Measurements from ENCODE around the gene TOGARAM2.
"Not testable (repeated sequence)": the region's sequence is repeated elsewhere in the genome, so short reads cannot be mapped to it uniquely, and the experiment has no call there.

Gene TOGARAM2

DNA sequence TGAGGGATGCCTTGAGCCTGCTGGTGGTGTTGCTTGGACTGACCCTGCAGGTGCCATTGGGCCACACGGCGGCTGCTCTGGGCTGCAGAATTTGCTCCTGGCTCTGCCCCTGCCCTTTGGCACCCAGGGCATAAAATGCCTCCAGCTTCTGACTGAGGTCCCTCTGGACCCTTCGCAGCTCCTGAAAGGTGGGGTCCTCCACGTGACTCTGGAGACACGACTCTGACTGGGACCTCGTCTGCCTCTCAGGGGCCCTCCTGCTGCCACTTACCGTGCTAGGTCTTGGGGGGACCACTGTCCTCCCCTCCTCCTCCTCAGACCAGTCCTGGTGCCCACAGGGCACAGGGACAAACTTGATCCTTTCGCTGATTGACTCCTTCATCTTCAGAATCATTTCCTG, 91.2 kb downstream of the TOGARAM2 start:
- DNase-seq (ENCODE audit: low read depth, low spot score): no peak

DNA sequence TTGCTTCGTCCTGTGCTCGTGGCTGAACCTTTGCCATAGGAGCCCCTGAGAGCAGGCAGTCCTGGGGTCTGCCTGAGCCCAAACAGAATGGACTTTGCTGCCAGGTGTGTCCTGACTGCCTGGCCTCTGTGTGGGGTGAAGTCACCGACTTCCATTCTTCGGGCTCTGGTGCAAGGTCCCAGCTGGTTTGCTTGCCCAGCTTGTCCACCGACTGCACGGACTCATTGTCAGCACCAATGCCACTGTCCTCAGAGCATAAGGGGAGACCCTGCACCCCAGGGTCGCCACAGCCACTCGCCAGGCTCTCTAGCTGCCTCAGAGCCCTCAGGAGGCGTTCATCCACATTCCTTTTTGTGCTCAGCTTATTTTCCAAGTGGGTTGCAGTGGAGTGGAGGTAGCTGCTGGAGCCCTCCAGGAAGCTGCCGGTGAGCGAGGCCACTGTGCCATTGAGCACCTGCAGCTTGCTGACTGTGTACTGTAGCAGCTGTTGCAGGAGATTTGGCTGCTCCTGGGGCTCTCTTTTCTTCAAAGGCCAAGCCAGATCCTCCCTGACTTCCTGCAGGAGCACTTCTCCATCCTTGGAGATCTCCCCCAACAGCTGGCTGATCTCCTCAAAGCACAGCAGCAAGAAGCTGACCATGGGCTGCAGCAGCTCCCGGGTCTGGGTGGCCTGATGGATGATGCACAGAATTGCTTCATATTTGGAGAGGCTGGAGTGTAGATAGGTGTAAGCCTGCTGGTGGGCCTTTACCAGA, 92.0 kb downstream of the TOGARAM2 start:
- DNase-seq (ENCODE audit: low read depth, low spot score): no peak

DNA sequence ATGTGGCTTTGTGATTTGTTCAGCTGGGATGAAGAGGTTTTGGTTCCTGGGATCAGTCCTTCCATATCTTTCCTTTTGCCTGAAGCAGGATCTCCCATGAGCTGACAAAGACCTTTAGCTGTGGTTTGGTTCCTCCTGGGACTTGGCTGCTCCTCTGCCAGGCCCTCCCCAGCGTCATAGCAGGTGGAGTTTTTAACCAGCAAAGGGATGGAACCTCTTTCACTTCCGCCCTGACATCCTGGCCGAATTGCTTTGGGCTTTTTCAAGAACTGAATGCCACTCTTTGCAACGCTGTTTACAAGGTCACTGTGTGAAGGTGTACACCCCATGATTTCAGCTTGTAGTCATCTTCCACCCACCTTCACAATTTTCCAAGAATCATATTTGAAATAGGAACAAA, 92.8 kb downstream of the TOGARAM2 start:
- DNase-seq (ENCODE audit: low read depth, low spot score): no peak

DNA sequence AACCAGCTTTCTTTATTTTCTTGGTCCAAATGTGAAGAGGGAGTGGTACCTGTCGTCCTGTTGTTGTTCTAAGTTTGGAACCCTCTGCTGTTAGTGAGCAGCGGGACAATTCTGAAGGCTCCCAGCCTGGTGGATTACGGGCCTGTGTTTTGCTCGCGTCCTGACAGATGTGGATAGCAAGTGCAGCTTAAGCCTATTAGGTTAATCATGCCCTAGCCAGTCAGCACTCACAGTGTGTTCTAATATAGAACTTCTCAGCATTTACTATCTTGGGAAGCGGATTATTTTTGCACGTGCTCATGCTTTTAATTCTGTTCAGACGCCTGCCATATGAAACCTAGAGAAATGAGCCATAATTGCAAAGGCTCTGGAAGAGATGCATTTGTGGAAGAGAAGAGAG, 93.3 kb downstream of the TOGARAM2 start, which contains the start of gene PCARE:
PCARE (minus strand) TSS at position 113 of the 400 bp plus-strand sequence. CDS start 262 bp downstream, outside the sequence.
- DNase-seq (ENCODE audit: low read depth, low spot score): no peak

DNA sequence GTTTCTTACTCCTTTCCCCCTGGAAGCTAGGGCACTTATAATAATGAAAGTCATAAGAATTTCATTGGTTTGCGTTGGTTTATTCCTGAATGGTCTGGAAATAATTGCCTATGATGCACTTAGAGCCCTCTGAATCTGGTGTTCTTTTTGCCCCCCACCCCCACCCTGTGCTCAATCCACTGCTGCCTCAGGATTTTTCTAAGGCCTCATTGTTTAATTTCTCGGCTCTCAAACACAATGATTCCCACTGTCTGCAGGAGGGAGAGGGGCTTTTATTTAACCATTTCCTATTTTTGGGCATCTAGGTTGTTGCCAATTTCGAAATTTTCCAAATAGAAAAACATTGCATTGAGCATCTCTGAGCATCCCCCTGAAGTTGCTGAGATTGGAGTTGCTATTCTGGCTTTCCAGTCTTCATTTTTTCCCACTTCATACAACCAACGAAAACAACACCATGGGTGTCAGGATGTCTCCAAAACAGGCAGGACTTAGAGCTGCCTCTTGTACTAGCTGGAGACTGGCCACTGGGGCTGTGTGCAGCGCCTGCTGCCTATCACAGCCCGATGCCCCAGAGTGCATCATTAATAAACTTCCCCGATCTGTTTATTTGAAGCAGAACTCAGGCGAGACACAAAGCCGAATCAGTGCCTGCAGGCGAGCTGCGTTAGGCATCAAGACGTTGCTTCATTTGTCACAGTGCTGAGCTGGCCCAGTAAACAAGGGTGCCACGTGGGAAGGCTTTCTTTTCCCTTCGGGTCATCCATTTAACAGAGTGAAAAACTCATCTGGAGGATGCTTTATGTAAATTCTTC, 95.0 kb downstream of the TOGARAM2 start:
- no peak for DNase-seq (ENCODE audit: low read depth, low spot score)

DNA sequence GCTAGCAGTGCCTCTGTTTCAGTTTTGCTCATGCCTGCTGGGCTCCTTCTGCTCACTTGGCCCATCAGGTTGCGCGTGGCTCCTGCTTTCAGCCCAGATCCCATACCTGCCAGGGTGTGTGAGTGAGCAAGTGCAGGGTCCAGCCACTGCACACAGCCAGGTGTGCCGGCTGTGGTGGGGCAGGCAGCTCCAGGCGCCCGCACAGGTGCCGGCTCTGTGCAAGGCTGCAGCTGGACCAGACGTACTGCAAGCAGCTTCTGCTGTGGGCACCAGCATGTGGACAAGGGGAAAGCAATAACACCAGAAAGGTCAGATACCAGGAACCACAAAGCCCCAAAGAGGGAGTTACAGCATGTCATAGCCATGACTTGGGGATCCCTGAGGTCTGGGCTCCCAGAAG, 98.8 kb downstream of the TOGARAM2 start:
- no peak for DNase-seq (ENCODE audit: low read depth, low spot score)

DNA sequence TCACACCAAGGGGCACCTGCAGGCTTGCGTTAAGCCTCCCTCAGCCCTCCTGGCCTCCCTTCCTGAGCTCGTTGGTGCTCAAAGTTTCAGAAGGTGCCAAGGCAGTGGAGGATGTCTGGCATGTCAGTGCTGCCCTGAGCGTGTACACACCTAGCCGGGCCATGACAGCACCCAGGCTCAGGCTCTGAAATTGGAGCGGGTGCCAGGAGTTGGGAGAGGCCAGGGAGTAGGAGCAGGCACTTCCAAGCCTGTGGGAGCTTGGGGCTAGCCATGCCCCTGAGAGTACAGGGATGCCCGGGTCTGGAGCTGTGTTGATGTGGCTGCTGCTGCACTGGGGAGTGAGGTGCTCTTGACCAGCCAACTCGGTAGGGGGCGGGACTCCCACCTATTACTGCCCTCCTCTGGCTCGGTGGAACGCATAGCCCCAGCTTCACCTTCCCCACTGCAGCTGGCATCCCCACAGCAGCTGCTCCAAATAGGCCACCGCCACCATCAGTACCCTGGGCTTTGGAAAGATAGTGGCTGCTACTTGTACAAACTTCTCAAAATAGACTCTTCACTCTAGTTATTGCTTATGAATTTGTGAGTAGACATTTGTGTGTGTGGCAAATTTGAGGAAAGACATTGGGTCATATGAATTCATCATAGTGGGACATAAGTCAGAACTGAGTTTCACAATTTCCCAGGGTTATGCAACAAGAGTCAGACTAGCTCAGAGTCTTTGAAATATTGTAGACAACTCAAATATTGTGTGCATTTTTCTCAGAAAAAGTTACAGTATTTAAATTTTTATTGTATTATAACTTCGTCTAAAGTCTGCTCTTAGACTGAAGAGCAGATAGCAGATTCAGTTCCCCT, 100.0 kb downstream of the TOGARAM2 start:
- DNase-seq (ENCODE audit: low read depth, low spot score): no peak

DNA sequence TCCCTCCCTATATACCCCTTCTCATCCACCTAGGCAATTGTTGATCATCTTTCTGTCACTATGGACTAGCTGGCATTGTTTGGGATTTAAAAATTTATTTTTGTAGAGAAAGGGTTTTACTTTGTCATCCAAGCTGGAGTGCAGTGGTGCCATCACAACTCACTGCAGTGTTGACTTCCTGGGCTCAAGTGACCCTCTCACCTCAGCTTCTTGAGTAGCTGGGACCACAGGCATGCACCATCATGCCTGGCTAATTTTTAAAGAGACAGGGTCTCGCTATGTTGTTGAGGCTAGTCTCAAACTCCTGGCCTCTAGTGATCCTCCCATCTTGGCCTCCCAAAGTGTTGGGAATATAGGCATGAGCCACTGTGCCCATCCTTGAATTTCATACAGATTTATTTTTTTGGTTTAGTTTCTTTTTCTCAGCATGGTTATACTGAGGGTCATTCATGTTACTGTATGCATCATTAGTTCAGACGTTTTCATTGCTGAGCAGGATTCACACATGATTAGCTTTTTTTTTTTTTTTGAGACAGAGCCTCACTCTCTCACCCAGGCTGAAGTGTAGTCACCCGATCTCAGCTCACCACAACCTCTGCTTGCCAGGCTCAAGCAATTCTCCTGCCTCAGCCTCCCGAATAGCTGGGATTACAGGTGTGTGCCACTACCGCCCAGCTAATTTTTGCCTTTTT, 101.9 kb downstream of the TOGARAM2 start:
- no peak for DNase-seq (ENCODE audit: low read depth, low spot score)

DNA sequence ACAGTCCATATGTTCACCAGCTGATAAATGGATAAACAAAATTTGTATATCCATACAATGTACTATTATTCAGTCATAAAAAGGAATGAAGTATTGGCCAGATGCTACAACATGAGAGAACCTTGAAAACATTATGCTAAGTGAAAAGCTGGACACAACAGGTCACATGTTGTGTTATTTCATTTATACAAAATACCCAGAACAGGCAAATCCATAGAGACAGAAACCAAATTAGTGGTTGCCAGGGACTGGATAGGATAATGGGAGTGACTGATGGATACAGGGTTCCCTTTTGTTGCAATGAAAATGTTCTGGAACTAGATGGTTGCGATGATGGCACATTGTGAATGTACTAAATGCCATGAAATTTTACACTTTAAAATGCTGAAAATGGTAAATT, 103.5 kb downstream of the TOGARAM2 start:
- no peak for DNase-seq (ENCODE audit: low read depth, low spot score)

DNA sequence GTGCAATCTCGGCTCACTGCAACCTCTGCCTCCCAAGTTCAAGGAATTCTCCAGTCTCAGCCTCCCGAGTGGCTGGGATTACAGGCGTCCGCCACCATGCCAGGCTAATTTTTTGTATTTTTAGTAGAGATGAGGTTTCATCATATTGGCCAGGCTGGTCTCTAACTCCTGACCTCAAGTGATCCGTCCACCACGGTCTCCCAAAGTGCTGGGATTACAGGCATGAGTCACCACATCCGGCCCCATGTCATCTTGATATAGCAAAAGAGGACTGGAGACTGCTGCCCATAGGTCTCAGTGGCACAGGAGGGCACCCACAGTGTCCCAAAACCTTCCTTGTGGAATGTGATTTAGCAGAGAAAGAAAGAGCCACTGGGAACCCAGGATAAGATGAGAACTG, 109.2 kb downstream of the TOGARAM2 start:
- not testable (repeated sequence) for DNase-seq (ENCODE audit: low read depth, low spot score)

DNA sequence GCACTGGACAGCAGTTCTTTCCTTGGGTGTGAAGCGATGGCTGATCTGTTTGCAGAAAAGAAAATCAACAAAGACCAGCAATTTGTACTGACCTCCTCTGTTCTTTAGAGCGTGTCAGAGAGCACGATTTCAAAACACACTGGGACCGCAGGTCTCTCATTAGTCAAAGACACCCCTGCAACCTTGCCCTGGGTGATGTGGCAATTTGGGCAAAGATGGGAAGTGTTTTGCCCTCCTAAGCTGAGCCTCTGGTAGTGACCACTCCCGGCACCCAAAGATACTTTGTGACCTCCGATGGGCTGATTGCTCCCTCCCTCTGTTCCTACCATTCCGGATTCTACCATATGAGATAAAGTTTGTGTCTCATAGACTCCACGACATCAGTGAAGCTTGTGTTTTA, 115.9 kb downstream of the TOGARAM2 start:
- no peak for DNase-seq (ENCODE audit: low read depth, low spot score)

DNA sequence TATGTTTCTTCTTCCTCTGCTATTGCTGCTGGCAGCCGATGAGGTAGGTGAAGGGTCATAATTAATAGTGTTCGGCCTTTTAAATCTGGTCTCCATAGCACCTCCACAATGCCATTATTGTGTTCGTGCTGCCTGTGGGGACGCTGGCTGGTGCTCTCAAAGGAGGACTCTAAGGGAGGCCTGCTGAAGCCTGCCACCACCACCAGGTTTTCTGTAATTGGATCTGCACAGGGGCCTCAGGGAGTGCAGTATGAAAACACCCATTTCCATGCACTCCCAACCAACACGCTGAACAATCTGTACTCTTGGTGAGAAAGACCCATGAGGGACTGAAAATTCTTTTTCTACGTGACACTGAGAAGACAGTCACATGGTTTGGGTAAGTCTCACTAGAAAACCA, 116.5 kb downstream of the TOGARAM2 start:
- DNase-seq (ENCODE audit: low read depth, low spot score): no peak

DNA sequence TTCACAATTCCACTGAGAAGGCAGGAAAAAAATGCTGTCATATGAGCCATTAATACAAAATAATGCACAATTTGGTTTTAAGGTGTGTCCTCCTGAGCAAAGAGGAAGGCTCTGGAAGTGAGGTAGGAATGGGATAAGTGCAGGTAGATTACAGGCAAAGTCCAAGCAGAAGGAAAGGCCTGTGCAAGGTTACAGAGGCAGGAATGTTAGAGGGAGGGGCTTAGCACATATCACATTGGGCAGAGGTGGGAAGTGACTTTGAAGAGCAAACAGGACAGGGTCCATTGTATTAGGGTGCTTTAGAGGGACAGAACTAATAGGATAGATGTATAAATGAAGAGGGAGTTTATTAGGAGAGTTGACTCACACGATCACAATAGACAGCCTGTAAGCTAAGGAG, 119.5 kb downstream of the TOGARAM2 start:
- DNase-seq (ENCODE audit: low read depth, low spot score): no peak
